K562 (cell line): ENCODE results near the gene DIP2A. TPM values are rescaled to one million over a fixed set of nuclear protein-coding genes. Genes with fewer than 3 reads are reported as not detected.
A peak's percentile ranks its signal among the peaks of the same experiment; 100 is the strongest.

Experiments used
- CCAR2 ChIP-seq: fragments of 200-400 bp; formaldehyde crosslinking; IDR thresholded peaks from 2 replicates; pipeline ENCODE4 v1.6.1; 2017; ENCODE audit warnings: mild to moderate bottlenecking, low read depth, low read length
- E4F1 ChIP-seq: fragments of 250-450 bp; sonication (Bioruptor Pico); IDR thresholded peaks from 2 replicates; pipeline ENCODE4 v1.5.0; 2021; ENCODE audit warnings: mild to moderate bottlenecking, borderline replicate concordance
- FOXK1 ChIP-seq: sonication (generic); formaldehyde crosslinking; IDR thresholded peaks from 2 replicates; pipeline ENCODE4 v1.8.0; 2022; ENCODE audit warnings: missing genetic modification reagents, mild to moderate bottlenecking, borderline replicate concordance
- GABPB1 ChIP-seq: sonication (generic); formaldehyde crosslinking; IDR thresholded peaks from 2 replicates; pipeline ENCODE4 v1.8.0; 2022; ENCODE audit warnings: mild to moderate bottlenecking, missing genetic modification reagents
- HDAC6 ChIP-seq: IDR thresholded peaks from 2 replicates; pipeline ENCODE4 v1.6.1; 2012; ENCODE audit warnings: low read depth, mild to moderate bottlenecking, control low read depth, inconsistent platforms, low read length, moderate library complexity
- NFE2L1 ChIP-seq: fragments of 450-650 bp; IDR thresholded peaks from 2 replicates; pipeline ENCODE4 v1.6.1; 2016; ENCODE audit warnings: missing genetic modification characterization, low read depth, mild to moderate bottlenecking, missing compliant biosample characterization, moderate library complexity, borderline replicate concordance
- NFXL1 ChIP-seq: fragments of 450-650 bp; formaldehyde crosslinking; IDR thresholded peaks from 2 replicates; pipeline ENCODE4 v1.4.0; 2021; ENCODE audit warnings: mild to moderate bottlenecking
- NR2C2 ChIP-seq, 2 experiments: fragments of 200-800 bp in 1 of 2; sonication (Bioruptor generic) in 1 of 2; sonication (generic) in 1 of 2; formaldehyde crosslinking in 1 of 2; IDR thresholded peaks; 2 replicates each; pipeline versions ENCODE4 v1.6.1 to v1.8.0; 2016 to 2022; ENCODE audit warnings: mild to moderate bottlenecking in 1 of 2, missing compliant biosample characterization in 1 of 2, missing genetic modification characterization in 1 of 2, missing genetic modification reagents in 1 of 2
- THRAP3 ChIP-seq: fragments of 450-650 bp; IDR thresholded peaks from 2 replicates; pipeline ENCODE4 v1.6.1; 2016; ENCODE audit warnings: mild to moderate bottlenecking, inconsistent platforms, borderline replicate concordance
- TRIM24 ChIP-seq, 2 experiments: fragments of 450-650 bp; IDR thresholded peaks; 2 replicates each; pipeline ENCODE4 v1.6.1; 2016
- ZBTB11 ChIP-seq, 3 experiments: fragments of 200-800 bp in 1 of 3; fragments of 250-450 bp in 1 of 3; fragments of 450-650 bp in 1 of 3; sonication (Bioruptor Pico) in 1 of 3; sonication (Bioruptor generic) in 1 of 3; formaldehyde crosslinking in 1 of 3; IDR thresholded peaks; 2 replicates each; pipeline versions ENCODE4 v1.6.1 to v1.8.0; 2016 to 2022; ENCODE audit warnings: mild to moderate bottlenecking in 2 of 3, missing genetic modification characterization in 2 of 3, missing compliant biosample characterization in 1 of 3, moderate library complexity in 1 of 3
- ZNF184 ChIP-seq: sonication (generic); formaldehyde crosslinking; IDR thresholded peaks from 2 replicates; pipeline ENCODE4 v1.5.0; 2020; ENCODE audit warnings: missing genetic modification reagents
- ZNF57 ChIP-seq: fragments of 450-650 bp; formaldehyde crosslinking; IDR thresholded peaks from 2 replicates; pipeline ENCODE4 v1.4.0; 2020; ENCODE audit warnings: mild to moderate bottlenecking, moderate library complexity
- polyA plus RNA-seq, 8 experiments: library from polyadenylated mRNA; depleted of rRNA in 4 of 8; stranded (reverse) in 5 of 8; unstranded in 3 of 8; fragments of >200 nt; fragmentation: Nextera tagmentation in 2 of 8; fragmentation: Illumina TruSeq in 1 of 8; extraction: Ambion mirVana in 2 of 8; extraction: Trizol in 1 of 8; gene quantifications; 2 replicates each; pipeline versions ENCODE4 v1.2.1 to v1.2.3, GENCODE V29; 2011 to 2014; ENCODE audit warnings: inconsistent platforms in 1 of 8, missing spikeins in 1 of 8
- total RNA-seq, 7 experiments: library from RNA; depleted of rRNA in 6 of 7; stranded (reverse); fragments of >200 nt in 6 of 7; fragmentation: Illumina TruSeq in 2 of 7; extraction: Trizol in 2 of 7; gene quantifications; 2 replicates each; pipeline versions ENCODE4 v1.2.1 to v1.2.3, GENCODE V29; 2011 to 2021; ENCODE audit warnings: low replicate concordance in 1 of 7
- TF ChIP-seq, protein P1 (sequence below): fragments of 450-650 bp; IDR thresholded peaks from 2 replicates; pipeline ENCODE4 v1.6.1; 2016; ENCODE audit warnings: missing biosample characterization, missing genetic modification characterization

Gene DIP2A
- total and polyA plus RNA-seq, 9 of the 15 experiments (the other 6 are each of a cell fraction or from before 2014, with no cell fraction given) = 4.3 to 34.5 (median 20.3) TPM

DNA sequence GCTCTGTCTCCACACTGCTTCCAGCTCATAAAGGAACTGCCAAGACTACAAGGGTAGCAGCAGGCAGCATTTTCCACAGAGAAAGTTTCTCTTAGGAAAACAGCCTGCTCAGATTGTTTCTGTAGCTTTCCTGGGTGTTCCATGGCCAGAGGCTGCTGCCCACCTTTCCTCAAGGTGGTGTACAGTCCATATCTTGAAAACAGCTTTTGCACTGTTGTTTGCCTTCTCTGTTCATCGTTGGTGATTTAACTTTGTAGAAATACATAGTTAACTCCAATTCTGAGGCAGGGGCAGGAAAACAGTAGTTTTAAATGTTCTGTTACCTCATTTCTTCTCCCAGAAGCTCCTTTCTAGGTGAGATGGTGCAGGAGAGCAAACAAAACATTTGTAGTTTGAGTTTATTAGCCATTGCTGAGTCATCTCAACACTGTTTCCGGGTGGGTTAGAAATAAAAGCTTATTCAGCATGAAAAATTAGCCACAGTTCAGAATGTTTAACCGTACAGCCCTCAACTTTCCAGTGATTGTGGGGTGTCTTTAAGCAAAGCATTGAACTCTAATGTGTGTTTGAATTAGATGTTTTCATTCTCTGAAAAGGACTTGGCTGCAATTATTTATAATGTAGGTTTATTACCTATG lies 41.7 kb downstream of the DIP2A start (continued):
- no peak for TF ChIP-seq CCAR2
- TF ChIP-seq NFE2L1 (tag) = peak; percentile 75
- no peak for TF ChIP-seq NFXL1 (CRISPR knock-in tag)
- TF ChIP-seq ZBTB11 (CRISPR knock-in tag; IDR thresholded peaks at IDR 0.05) = no peak
- no peak for TF ChIP-seq HDAC6
- no peak for TF ChIP-seq GABPB1 (CRISPR knock-in tag)
- no peak for TF ChIP-seq E4F1 (CRISPR knock-in tag)
- TF ChIP-seq FOXK1 (CRISPR knock-in tag) = no peak
- no peak for TF ChIP-seq ZNF57 (CRISPR knock-in tag)
- TF ChIP-seq ZNF184 (CRISPR knock-in tag) = no peak
- no peak for TF ChIP-seq NR2C2 (CRISPR knock-in tag; IDR thresholded peaks at IDR 0.05)
- peak; percentile 40; the same call in 1 of the 2 replicates for TF ChIP-seq NR2C2 (tag; IDR thresholded peaks at IDR 0.05)
- TF ChIP-seq TRIM24 (IDR thresholded peaks at IDR 0.05) = no peak
- TF ChIP-seq THRAP3 = no peak
- TF ChIP-seq, protein P1, sequence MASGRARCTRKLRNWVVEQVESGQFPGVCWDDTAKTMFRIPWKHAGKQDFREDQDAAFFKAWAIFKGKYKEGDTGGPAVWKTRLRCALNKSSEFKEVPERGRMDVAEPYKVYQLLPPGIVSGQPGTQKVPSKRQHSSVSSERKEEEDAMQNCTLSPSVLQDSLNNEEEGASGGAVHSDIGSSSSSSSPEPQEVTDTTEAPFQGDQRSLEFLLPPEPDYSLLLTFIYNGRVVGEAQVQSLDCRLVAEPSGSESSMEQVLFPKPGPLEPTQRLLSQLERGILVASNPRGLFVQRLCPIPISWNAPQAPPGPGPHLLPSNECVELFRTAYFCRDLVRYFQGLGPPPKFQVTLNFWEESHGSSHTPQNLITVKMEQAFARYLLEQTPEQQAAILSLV = no peak
